ENCODE data around the gene UMPS. TPM values are rescaled to one million over a fixed set of nuclear protein-coding genes. Genes with fewer than 3 reads are reported as not detected.

The UMPS gene
- total and polyA plus RNA-seq, 2 of the 4 experiments (the other 2 are of a cell fraction), result 18.7 to 26.7 TPM

GRCh38 chr3:124686028-124686670 lies 44.1 kb upstream of the UMPS start:
- H4K8ac ChIP-seq (ENCODE audit: low read depth in 2 of 2, low read length in 2 of 2), result no peak overlapping the region
- no TSS peak for BruUV-seq (replicated peaks)
- WGBS, 2 experiments (ENCODE audit: extremely low coverage in 2 of 2, insufficient read length in 1 of 2), result no CpG with 5 or more reads among the region's 3 CpGs
- no peaks in the 10 kb centered on the region for H3K36me3 ChIP-seq (ENCODE audit: control insufficient read depth, insufficient read depth, low read length)
- no peak overlapping the region for H3K4me2 ChIP-seq (ENCODE audit: low read depth, low read length)
- no peaks in the 10 kb centered on the region for H3K9me3 ChIP-seq (ENCODE audit: control insufficient read depth, insufficient read depth, low read length)
- H3K4ac ChIP-seq (ENCODE audit: low read depth, low read length), result no peak overlapping the region
- no peak overlapping the region for H3K23ac ChIP-seq (ENCODE audit: low read depth, low read length)
- no peak overlapping the region for H2BK120ac ChIP-seq (ENCODE audit: low read depth, low read length)
- no peak overlapping the region for H4K91ac ChIP-seq (ENCODE audit: insufficient read depth, low read depth, low read length)
- intact Hi-C loops (cut with micrococcal nuclease), result no loop called here
- H2BK15ac ChIP-seq (ENCODE audit: low read depth, low read length), result no peak overlapping the region
- no peak overlapping the region for H3K9ac ChIP-seq (ENCODE audit: low read depth, low read length)
- ATAC-seq (ENCODE audit: low read depth) (no peak), DNase-seq (peak; percentile 22)
- H3K79me1 ChIP-seq (ENCODE audit: low read depth in 1 of 2, low read length in 2 of 2), result no peaks in the 10 kb centered on the region
- ChIA-PET CTCF (no interaction called here), POLR2A (ENCODE audit: unreplicated experiment) (no interaction called here)
- H2AK9ac ChIP-seq (replicated peaks; ENCODE audit: low read depth, low read length, poor library complexity), result no peak overlapping the region
- no peak overlapping the region for H2BK5ac ChIP-seq (ENCODE audit: low read depth, low read length, poor library complexity, severe bottlenecking)
- no peaks in the 10 kb centered on the region for H3K4me1 ChIP-seq (ENCODE audit: control insufficient read depth, insufficient read depth, low read length)
- H3K27me3 ChIP-seq (ENCODE audit: control insufficient read depth, insufficient read depth, low read length), result peaks cover 16% of the 10 kb centered on the region
- H2BK20ac ChIP-seq (ENCODE audit: low read depth, low read length), result no peak overlapping the region
- H3K14ac ChIP-seq (replicated peaks; ENCODE audit: low read depth, low read length), result no peak overlapping the region
- H3K9me1 ChIP-seq (ENCODE audit: insufficient read depth, low read length), result no peaks in the 10 kb centered on the region
- no peak overlapping the region for H2AFZ ChIP-seq (replicated peaks; ENCODE audit: low read length, poor library complexity)
- no peak overlapping the region for H3K4me3 ChIP-seq (ENCODE audit: insufficient read depth, low read depth, low read length)
- no peak overlapping the region for H2AK5ac ChIP-seq (ENCODE audit: low read depth, low read length)
- in situ Hi-C loops (cut with MboI; ENCODE audit: low sequenced_read_pairs), result loop anchor here (5.0 kb wide), 1 partner anchor 124 kb away; no protein-coding TSS in a partner anchor
- dilution Hi-C loops (cut with HindIII; ENCODE audit: low sequenced_read_pairs, unreplicated experiment), result no loop called here
- TF ChIP-seq MXI1 (IDR thresholded peaks at IDR 0.05; ENCODE audit: borderline replicate concordance, low read depth, low read length) (no peak), SMC3 (IDR thresholded peaks at IDR 0.05; ENCODE audit: low read depth, low read length) (no peak), ELK1 (IDR thresholded peaks at IDR 0.05; ENCODE audit: borderline replicate concordance, low read depth, low read length) (no peak), CHD1 (IDR thresholded peaks at IDR 0.05; ENCODE audit: low read depth, low read length) (no peak), RCOR1 (IDR thresholded peaks at IDR 0.05; ENCODE audit: insufficient replicate concordance, low read length) (no peak), CEBPB (IDR thresholded peaks at IDR 0.05; ENCODE audit: low read depth, low read length) (no peak), USF2 (IDR thresholded peaks at IDR 0.05; ENCODE audit: low read depth, low read length) (no peak), BHLHE40 (IDR thresholded peaks at IDR 0.05; ENCODE audit: low read depth, low read length) (no peak), RAD21 (IDR thresholded peaks at IDR 0.05; ENCODE audit: low read length) (no peak), CTCF (conservative IDR thresholded peaks at IDR 0.05; ENCODE audit: low read depth, low read length) (no peak), MAFK (IDR thresholded peaks at IDR 0.05; ENCODE audit: low read depth, low read length) (no peak), MAZ (IDR thresholded peaks at IDR 0.05; ENCODE audit: borderline replicate concordance, low read depth, low read length) (no peak), NFE2L2 (IDR thresholded peaks at IDR 0.05; ENCODE audit: low read depth, low read length) (no peak), RFX5 (IDR thresholded peaks at IDR 0.05; ENCODE audit: low read depth, low read length) (no peak), POLR2A (IDR thresholded peaks at IDR 0.05; ENCODE audit: low read depth, low read length) (no peak), FOS (IDR thresholded peaks at IDR 0.05; ENCODE audit: low read depth, low read length) (no peak)
- no peak overlapping the region for H3K27ac ChIP-seq (ENCODE audit: insufficient read depth, low read length)
- H4K20me1 ChIP-seq (ENCODE audit: insufficient read depth, low read length), result no peaks in the 10 kb centered on the region
- H3K56ac ChIP-seq (ENCODE audit: extremely low read depth, insufficient read depth, low read length), result no peak overlapping the region
- no peak overlapping the region for H4K5ac ChIP-seq (ENCODE audit: low read depth, low read length)
- H3K18ac ChIP-seq (ENCODE audit: low read depth, low read length), result no peak overlapping the region
